GM18505 (cell line): ENCODE data around the gene EWSR1.
"Not testable (repeated sequence)": the region's sequence is repeated elsewhere in the genome, so short reads cannot be mapped to it uniquely, and the experiment has no call there.

Source experiments
- ATAC-seq: cut with Tn5 transposase; IDR thresholded peaks from one replicate; pipeline ENCODE4 v1.9.1; 2021; ENCODE audit not compliant: unreplicated experiment
- POLR2A ChIP-seq: IDR thresholded peaks from 4 replicates; pipeline ENCODE4 v1.6.1; 2011; ENCODE audit warnings: borderline replicate concordance; ENCODE audit not compliant: insufficient read depth, insufficient read length; ENCODE audit errors: extremely low read depth

The EWSR1 gene

DNA sequence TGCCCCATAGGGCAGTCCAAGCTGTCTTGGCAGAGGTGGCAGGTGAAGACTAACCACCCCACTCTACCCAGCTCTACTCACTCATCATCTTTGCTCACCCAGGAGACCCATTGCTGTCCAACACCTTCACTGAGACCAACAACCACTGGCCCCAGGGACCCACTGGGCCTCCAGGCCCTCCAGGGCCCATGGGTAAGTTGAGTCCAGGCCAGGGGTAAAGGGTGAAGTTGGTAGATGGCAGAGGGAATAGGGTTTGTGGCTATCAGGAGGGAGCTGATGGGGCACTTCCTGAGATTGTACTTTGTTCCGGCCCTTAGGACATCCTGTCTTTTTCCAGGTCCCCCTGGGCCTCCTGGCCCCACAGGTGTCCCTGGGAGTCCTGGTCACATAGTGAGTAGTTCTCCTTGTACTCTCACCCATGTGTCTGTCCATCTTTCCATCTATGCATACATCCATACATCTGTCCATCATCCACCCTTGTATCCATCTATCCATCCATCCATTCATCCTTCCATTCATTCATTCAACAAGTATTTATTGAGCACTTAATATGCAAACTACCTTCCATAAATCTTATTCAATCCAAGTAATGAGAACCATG is 34.7 kb upstream of the EWSR1 start:
- TF ChIP-seq POLR2A, result no peak
- no peak for ATAC-seq

DNA sequence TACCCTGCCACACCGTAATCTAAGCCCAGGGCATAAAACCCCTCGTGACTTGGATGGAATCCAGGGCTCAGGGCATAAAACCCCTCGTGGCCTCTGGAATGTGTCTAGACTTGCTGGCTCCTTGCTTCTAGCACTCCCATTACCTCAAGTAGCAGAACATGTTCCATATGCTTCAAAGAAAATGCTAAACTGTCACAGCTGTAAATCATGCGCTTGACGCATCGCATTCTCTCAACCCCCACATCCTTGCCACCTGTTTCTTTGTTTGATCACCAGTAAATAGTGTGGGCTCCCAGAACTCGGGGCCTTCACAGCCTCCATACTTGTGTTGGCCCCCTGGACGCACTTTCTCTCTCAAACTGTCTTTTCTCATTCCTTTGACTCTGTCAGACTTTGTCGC is 27.6 kb upstream of the EWSR1 start:
- ATAC-seq, result not testable (repeated sequence)

DNA sequence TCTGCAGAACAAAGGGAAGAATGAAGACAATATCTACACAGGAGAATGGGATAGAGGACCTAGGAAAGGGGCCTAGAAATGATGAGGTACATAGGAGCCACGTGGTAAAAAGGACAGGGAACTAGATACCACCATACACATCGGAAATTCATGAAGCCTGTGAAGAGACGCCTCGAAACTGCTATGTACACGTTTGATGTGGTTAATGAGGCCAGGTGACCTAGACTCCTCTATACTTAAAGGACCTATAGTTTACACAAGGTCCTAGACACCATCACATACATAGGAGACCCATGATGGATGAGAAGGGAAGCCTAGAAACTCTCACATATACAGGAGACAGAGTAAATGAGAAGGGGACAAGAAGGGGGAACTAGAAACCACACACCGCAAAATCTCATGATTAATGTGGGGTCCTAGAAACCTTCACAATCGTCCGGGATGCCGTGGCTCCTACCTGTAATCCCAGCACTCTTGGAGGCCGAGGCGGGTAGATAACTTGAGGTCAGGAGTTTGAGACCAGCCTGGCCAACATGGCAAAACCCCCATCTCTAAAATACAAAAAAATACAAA is 24.1 kb upstream of the EWSR1 start:
- no peak for ATAC-seq
- no peak for TF ChIP-seq POLR2A

- ATAC-seq, result no peak
- TF ChIP-seq POLR2A, result no peak
Measured at GRCh38 chr22:29244785-29245625, 23.1 kb upstream of the EWSR1 start.

DNA sequence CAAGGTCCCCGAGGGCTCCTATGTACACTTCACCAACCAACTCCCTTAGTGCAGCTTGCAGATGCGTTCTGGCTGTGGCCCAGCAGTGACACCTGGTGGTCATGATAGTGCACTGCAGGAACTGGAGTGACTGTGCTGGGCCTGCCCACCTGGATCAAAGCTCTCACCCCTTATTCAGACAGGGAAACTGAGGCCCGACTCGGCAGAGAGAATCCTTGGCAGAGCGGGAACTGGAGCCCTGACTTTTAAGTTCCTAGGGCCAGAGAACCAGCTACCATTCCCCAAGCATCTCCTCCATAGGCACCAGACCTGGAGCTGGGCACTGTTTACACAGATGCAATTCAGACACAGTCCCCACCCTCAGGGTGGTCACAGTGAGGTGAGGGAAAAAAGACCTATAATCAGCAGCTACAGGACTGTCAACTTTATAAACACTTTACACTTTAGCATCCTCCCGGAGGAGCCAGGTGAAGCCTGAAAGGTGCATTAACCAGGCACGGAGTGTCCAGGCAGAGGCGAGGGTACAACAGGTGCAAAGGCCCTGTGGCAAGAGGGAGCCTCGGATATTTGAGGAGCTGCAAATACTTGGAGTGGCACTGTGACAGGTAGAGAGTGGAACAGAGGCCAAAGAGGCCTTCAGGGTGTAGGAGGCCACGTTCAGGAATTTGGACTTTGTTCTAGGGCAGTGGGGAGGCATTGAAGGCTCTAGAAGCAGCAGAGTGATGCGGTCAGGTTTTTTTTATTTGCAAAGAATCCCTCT is 22.3 kb upstream of the EWSR1 start:
- no peak for TF ChIP-seq POLR2A
- no peak for ATAC-seq

DNA sequence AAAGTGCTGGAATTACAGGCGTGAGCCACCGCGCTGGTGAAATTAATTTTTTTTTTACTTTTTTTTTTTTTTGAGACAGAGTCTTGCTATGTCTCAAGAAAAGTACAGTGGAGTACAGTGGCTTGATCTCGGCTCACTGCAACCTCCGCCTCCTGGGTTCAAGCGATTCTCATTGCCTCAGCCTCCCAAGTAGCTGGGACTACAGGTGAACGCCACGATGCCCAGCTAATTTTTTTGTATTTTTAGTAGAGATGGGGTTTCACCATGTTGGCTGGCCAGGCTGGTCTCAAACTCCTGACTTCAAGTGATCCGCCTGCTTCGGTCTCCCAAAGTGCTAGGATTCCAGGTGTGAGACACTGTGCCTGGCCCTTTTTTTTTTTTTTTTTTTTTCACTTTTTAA is 20.2 kb upstream of the EWSR1 start:
- not testable (repeated sequence) for ATAC-seq

DNA sequence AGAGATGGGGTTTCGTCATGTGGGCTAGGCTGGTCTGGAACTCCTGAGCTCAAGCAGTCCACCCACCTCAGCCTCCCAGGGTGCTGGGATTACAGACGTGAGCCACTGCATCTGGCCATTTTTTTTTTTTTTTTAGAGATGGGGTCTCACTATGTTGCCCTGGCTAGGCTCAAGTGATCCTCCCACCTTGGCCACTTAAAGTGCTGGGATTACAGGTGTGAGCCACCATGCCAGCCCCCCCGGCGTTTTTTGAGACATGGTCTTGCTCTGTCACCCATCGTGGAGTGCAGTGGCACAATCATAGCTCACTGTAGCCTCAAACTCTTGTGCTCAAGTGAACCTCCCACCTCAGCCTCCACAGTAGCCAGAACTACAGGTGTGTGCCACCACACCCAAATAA is 16.8 kb upstream of the EWSR1 start:
- no peak for ATAC-seq

DNA sequence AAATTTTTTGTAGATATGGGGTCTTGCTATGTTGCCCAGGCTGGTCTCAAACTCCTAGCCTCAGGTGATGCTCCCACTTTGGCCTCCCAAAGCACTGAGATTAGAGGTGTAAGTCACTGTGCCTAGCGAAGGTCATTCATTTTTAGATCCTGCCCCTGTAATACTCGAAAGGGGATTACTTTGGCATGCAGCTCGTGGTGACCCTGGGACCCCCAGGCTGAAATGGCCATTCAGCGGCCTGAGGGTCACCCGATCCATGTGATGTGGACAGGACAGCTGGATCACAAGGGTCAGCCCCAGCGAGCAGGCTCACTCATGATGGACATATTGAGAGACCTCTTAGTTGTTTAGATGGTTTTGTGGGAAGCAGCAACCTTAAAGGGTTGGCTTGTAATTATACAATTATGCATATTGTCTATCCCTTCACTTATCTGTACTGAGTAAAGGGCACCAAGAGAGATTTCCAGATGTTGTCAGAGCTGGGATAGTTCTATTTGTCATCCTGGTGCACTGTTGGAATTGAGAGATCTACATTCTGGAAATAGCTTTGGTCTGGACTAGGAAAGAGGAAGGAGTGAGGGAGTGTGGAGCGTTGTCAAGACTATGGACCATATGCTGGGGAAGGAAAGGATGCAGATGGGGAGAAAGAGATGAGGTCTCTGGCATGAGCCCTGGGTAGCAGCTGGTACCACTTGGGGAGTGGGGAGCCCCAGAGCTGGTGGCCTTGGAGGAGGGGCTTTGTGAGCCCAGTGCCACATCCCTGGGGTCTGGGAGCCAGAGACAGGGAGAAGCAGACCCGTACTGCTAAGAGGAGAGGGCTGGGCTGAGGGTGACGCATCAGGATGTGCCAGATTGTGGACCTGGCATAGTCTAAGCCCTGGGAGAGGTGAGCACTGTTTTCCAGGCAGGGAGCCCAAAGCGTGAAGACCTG is 15.8 kb upstream of the EWSR1 start:
- no peak for TF ChIP-seq POLR2A
- ATAC-seq, result no peak

More for the DNA sequence above, 16.8 kb upstream of the EWSR1 start:
- no peak for TF ChIP-seq POLR2A

- no peak for ATAC-seq
- TF ChIP-seq POLR2A, result no peak
Measured at GRCh38 chr22:29253561-29254285, 14.3 kb upstream of the EWSR1 start.

- no peak for ATAC-seq
- TF ChIP-seq POLR2A, result no peak
Measured at GRCh38 chr22:29254286-29254660, 13.8 kb upstream of the EWSR1 start.

GRCh38 chr22:29255064-29255621 is 12.9 kb upstream of the EWSR1 start:
- no peak for ATAC-seq
- no peak for TF ChIP-seq POLR2A
